ENCODE results near the gene GRHL1. TPM values are rescaled to one million over a fixed set of nuclear protein-coding genes. Genes with fewer than 3 reads are reported as not detected.

Gene GRHL1
- total RNA-seq, 1 experiment from 2014 or later = 2.7 TPM

- TF ChIP-seq, protein P1, sequence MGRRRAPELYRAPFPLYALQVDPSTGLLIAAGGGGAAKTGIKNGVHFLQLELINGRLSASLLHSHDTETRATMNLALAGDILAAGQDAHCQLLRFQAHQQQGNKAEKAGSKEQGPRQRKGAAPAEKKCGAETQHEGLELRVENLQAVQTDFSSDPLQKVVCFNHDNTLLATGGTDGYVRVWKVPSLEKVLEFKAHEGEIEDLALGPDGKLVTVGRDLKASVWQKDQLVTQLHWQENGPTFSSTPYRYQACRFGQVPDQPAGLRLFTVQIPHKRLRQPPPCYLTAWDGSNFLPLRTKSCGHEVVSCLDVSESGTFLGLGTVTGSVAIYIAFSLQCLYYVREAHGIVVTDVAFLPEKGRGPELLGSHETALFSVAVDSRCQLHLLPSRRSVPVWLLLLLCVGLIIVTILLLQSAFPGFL (CRISPR knock-in tag; IDR thresholded peaks at IDR 0.05; ENCODE audit: borderline replicate concordance) = no peak
- TF ChIP-seq GABPB1 (CRISPR knock-in tag; IDR thresholded peaks at IDR 0.05) = no peak
- no peak for TF ChIP-seq TEAD4 (CRISPR knock-in tag; IDR thresholded peaks at IDR 0.05)
- TF ChIP-seq ZNF281 (CRISPR knock-in tag; IDR thresholded peaks at IDR 0.05) = no peak
- TF ChIP-seq, protein P2, sequence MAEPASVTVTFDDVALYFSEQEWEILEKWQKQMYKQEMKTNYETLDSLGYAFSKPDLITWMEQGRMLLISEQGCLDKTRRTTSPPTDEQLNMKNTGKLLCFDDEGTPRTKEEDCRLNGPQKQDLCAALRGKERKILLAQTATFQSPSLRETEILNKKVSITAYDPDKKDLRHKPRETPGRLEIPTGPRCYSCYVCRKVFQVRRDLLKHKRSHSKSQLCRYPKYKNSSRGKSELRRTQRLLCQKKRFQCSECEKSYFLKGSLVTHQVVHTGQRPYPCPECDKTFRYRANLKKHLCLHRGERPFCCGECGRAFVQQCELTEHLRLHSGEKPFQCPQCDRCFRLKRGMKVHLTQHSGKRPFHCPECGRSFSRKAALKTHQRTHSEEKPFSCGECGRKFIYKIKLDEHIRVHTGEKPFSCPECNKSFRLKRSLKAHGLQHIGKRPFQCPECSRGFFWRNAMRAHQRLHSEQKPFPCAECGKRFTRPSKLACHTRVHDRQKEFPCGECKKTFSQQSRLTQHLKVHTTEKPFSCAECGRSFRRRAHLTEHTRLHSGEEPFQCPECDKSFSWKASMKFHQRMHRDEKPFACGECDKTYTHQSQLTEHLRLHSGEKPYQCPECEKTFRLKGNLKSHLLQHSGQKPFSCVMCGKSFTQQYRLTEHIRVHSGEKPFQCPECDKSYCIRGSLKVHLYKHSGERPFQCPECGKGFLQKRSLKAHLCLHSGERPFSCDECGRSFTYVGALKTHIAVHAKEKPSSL (CRISPR knock-in tag; conservative IDR thresholded peaks at IDR 0.05) = no peak
- TF ChIP-seq IRF1 (CRISPR knock-in tag; IDR thresholded peaks at IDR 0.05) = no peak
- TF ChIP-seq ELF4 (CRISPR knock-in tag; IDR thresholded peaks at IDR 0.05; ENCODE audit: low read depth) = no peak
- no peak for TF ChIP-seq KAT7 (CRISPR knock-in tag; IDR thresholded peaks at IDR 0.05; ENCODE audit: borderline replicate concordance)
Observed at GRCh38 chr2:9954136-9954535, 2.6 kb downstream of the GRHL1 start (continued).

DNA sequence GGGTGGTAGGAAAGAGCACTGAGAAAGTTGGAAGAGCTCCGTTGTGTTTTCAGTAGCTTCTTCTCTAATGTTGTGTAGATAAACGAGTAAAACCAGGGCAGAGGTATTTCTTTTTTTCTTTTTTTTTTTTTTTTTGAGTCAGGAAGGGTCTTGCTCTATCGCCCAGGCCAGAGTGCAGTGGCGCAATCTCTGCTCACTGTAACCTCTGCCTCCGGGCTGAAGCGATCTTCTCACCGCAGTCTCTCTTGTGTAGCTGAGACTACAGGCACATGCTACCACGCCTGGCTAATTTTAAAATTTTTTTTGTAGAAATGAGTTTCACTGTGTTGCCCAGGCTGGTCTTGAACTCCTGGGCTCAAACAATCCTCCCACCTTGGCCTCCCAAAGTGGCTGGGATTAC lies 6.6 kb downstream of the GRHL1 start:
- DNase-seq (ENCODE audit: low spot score) (no peak), ATAC-seq (no peak)
- Mint-ChIP-seq H3K27me3 (ENCODE audit: low read depth) (peaks cover 15% of the 10 kb centered on the region), H3K9me3 (no peaks in the 10 kb centered on the region), H3K27ac (no peak overlapping the region), H3K4me3 (no peak overlapping the region), H3K4me1 (peaks cover 2% of the 10 kb centered on the region; the same call in 1 of the 2 replicates), H3K36me3 (no peaks in the 10 kb centered on the region)
- TF ChIP-seq ATF2 (CRISPR knock-in tag; IDR thresholded peaks at IDR 0.05; ENCODE audit: borderline replicate concordance, low read depth) = no peak
- no peak for TF ChIP-seq ZNF416 (CRISPR knock-in tag; IDR thresholded peaks at IDR 0.05)
- no peak for TF ChIP-seq ZNF281 (CRISPR knock-in tag; IDR thresholded peaks at IDR 0.05)
- TF ChIP-seq, protein P3, sequence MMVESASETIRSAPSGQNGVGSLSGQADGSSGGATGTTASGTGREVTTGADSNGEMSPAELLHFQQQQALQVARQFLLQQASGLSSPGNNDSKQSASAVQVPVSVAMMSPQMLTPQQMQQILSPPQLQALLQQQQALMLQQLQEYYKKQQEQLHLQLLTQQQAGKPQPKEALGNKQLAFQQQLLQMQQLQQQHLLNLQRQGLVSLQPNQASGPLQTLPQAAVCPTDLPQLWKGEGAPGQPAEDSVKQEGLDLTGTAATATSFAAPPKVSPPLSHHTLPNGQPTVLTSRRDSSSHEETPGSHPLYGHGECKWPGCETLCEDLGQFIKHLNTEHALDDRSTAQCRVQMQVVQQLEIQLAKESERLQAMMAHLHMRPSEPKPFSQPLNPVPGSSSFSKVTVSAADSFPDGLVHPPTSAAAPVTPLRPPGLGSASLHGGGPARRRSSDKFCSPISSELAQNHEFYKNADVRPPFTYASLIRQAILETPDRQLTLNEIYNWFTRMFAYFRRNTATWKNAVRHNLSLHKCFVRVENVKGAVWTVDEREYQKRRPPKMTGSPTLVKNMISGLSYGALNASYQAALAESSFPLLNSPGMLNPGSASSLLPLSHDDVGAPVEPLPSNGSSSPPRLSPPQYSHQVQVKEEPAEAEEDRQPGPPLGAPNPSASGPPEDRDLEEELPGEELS (CRISPR knock-in tag; IDR thresholded peaks at IDR 0.05) = no peak
- no peak for TF ChIP-seq FOXJ3 (CRISPR knock-in tag; IDR thresholded peaks at IDR 0.05; ENCODE audit: borderline replicate concordance)
- no peak for TF ChIP-seq TEAD1 (CRISPR knock-in tag; IDR thresholded peaks at IDR 0.05)
- no peak for TF ChIP-seq JUN (CRISPR knock-in tag; IDR thresholded peaks at IDR 0.05)
- TF ChIP-seq ZNF532 (CRISPR knock-in tag; IDR thresholded peaks at IDR 0.05; ENCODE audit: borderline replicate concordance) = no peak
- no peak for TF ChIP-seq NFATC4 (CRISPR knock-in tag; IDR thresholded peaks at IDR 0.05)
- ChIA-PET CTCF (interaction anchor here (0.7 to 1.4 kb wide), 2 partner anchors 14 to 26 kb away, joined by 3 to 8 read pairs; no protein-coding TSS in a partner anchor), POLR2A (no interaction called here)
